Measurements from ENCODE around the gene BRSK2.

BRSK2 gene

GRCh38 chr11:1481861-1482441, 92.2 kb downstream of the BRSK2 start:
- TF ChIP-seq CREB5 (CRISPR knock-in tag; IDR thresholded peaks at IDR 0.05; ENCODE audit: low read depth), result no peak
- no peak for ATAC-seq

- ATAC-seq, result no peak
- no peak for TF ChIP-seq ZC3H10 (CRISPR knock-in tag; IDR thresholded peaks at IDR 0.05)
- no peak for TF ChIP-seq TOX (CRISPR knock-in tag; IDR thresholded peaks at IDR 0.05; ENCODE audit: borderline replicate concordance)
- TF ChIP-seq ARNTL (CRISPR knock-in tag; IDR thresholded peaks at IDR 0.05; ENCODE audit: borderline replicate concordance, low read depth), result no peak
- TF ChIP-seq TCF4 (CRISPR knock-in tag; IDR thresholded peaks at IDR 0.05; ENCODE audit: borderline replicate concordance), result no peak
- TF ChIP-seq ISL1 (CRISPR knock-in tag; IDR thresholded peaks at IDR 0.05), result no peak
- no peak for TF ChIP-seq CREB5 (CRISPR knock-in tag; IDR thresholded peaks at IDR 0.05; ENCODE audit: low read depth)
- no peak for TF ChIP-seq ZNF565 (CRISPR knock-in tag; conservative IDR thresholded peaks at IDR 0.05; ENCODE audit: low read depth)
- TF ChIP-seq RARB (CRISPR knock-in tag; IDR thresholded peaks at IDR 0.05), result no peak
- no peak for TF ChIP-seq ZFP3 (CRISPR knock-in tag; IDR thresholded peaks at IDR 0.05)
- TF ChIP-seq CSDC2 (CRISPR knock-in tag; IDR thresholded peaks at IDR 0.05), result no peak
- no peak for TF ChIP-seq GLIS3 (CRISPR knock-in tag; IDR thresholded peaks at IDR 0.05)
- TF ChIP-seq POU6F1 (CRISPR knock-in tag; IDR thresholded peaks at IDR 0.05; ENCODE audit: borderline replicate concordance, low read depth), result no peak
- no peak for TF ChIP-seq TSHZ2 (CRISPR knock-in tag; IDR thresholded peaks at IDR 0.05)
- no peak for TF ChIP-seq PPARA (CRISPR knock-in tag; IDR thresholded peaks at IDR 0.05; ENCODE audit: borderline replicate concordance)
- no peak for TF ChIP-seq ZNF70 (CRISPR knock-in tag; IDR thresholded peaks at IDR 0.05)
Observed at GRCh38 chr11:1482581-1483444, 93.1 kb downstream of the BRSK2 start.

- no peak for ATAC-seq
Observed at GRCh38 chr11:1483445-1483961, 93.8 kb downstream of the BRSK2 start.

GRCh38 chr11:1484061-1484671, 94.4 kb downstream of the BRSK2 start:
- no peak for ATAC-seq
- TF ChIP-seq ZFP3 (CRISPR knock-in tag; IDR thresholded peaks at IDR 0.05) (no peak), SNAI2 (CRISPR knock-in tag; IDR thresholded peaks at IDR 0.05) (no peak), ZFP30 (CRISPR knock-in tag; IDR thresholded peaks at IDR 0.05) (no peak), RARB (CRISPR knock-in tag; IDR thresholded peaks at IDR 0.05) (no peak), ISL1 (CRISPR knock-in tag; IDR thresholded peaks at IDR 0.05) (no peak), POU6F1 (CRISPR knock-in tag; IDR thresholded peaks at IDR 0.05; ENCODE audit: borderline replicate concordance, low read depth) (no peak), GLIS3 (CRISPR knock-in tag; IDR thresholded peaks at IDR 0.05) (no peak), CSDC2 (CRISPR knock-in tag; IDR thresholded peaks at IDR 0.05) (no peak), ZNF565 (CRISPR knock-in tag; conservative IDR thresholded peaks at IDR 0.05; ENCODE audit: low read depth) (no peak), PATZ1 (CRISPR knock-in tag; IDR thresholded peaks at IDR 0.05; ENCODE audit: borderline replicate concordance) (no peak), OSR1 (CRISPR knock-in tag; IDR thresholded peaks at IDR 0.05) (no peak), ZC3H10 (CRISPR knock-in tag; IDR thresholded peaks at IDR 0.05) (no peak), ARNTL (CRISPR knock-in tag; IDR thresholded peaks at IDR 0.05; ENCODE audit: borderline replicate concordance, low read depth) (no peak), CREB5 (CRISPR knock-in tag; IDR thresholded peaks at IDR 0.05; ENCODE audit: low read depth) (no peak), ESRRG (CRISPR knock-in tag; IDR thresholded peaks at IDR 0.05) (no peak)

More at GRCh38 chr11:1483445-1483961, 93.8 kb downstream of the BRSK2 start:
- TF ChIP-seq ESRRG (CRISPR knock-in tag; IDR thresholded peaks at IDR 0.05) (no peak), RARB (CRISPR knock-in tag; IDR thresholded peaks at IDR 0.05) (no peak), ZNF8 (CRISPR knock-in tag; IDR thresholded peaks at IDR 0.05) (no peak), ZNF565 (CRISPR knock-in tag; conservative IDR thresholded peaks at IDR 0.05; ENCODE audit: low read depth) (no peak)

All from SK-N-SH treated with all-trans-retinoic acid at 6 μM for 48 hours (cell line).